ENCODE measurements around the gene SMG5.

DNA sequence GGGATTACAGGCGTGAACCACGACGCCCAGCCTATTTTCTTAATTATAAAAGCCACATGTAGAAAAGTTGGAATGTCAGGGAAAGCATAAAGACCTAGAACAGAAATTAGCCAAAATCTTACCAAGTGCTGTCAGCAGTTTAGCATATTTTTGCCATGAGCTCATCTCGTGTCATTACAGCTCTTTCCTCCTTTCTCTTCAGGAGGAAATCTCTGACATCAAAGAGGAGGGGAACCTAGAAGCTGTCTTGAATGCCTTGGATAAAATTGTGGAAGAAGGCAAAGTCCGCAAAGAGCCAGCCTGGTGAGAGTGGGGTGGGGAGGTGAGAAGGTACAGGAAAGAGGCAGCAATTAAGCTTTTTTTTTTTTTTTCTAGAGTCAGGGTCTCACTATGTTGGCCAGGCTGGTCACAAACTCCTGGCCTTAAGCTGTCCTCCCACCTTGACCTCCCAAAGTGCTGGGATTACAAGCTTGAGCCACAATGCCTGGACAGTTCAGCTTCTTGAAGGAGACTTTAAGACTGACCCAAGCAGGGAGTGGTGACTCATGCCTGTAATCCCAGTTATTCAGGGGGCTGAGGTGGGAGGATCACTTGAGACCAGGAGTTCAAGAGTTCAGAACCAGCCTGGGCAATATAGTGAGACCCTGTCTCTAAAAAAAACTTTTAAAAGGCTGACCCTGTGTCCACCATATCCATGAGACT, 49.0 kb downstream of the SMG5 start:
- no peak for TF ChIP-seq EGR1 (IDR thresholded peaks at IDR 0.05)
- TF ChIP-seq, protein P1, sequence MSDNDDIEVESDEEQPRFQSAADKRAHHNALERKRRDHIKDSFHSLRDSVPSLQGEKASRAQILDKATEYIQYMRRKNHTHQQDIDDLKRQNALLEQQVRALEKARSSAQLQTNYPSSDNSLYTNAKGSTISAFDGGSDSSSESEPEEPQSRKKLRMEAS (IDR thresholded peaks at IDR 0.05), result no peak
- no peak for TF ChIP-seq EP300 (IDR thresholded peaks at IDR 0.05; ENCODE audit: borderline replicate concordance)
- TF ChIP-seq YY1 (IDR thresholded peaks at IDR 0.05; ENCODE audit: low read depth), result no peak
- TF ChIP-seq FOXM1 (IDR thresholded peaks at IDR 0.05; ENCODE audit: borderline replicate concordance, low read depth), result no peak
- no peak for TF ChIP-seq TAF1 (IDR thresholded peaks at IDR 0.05; ENCODE audit: low read depth)
- no peak for TF ChIP-seq RAD21 (IDR thresholded peaks at IDR 0.05; ENCODE audit: low read depth)
- TF ChIP-seq, protein P2, sequence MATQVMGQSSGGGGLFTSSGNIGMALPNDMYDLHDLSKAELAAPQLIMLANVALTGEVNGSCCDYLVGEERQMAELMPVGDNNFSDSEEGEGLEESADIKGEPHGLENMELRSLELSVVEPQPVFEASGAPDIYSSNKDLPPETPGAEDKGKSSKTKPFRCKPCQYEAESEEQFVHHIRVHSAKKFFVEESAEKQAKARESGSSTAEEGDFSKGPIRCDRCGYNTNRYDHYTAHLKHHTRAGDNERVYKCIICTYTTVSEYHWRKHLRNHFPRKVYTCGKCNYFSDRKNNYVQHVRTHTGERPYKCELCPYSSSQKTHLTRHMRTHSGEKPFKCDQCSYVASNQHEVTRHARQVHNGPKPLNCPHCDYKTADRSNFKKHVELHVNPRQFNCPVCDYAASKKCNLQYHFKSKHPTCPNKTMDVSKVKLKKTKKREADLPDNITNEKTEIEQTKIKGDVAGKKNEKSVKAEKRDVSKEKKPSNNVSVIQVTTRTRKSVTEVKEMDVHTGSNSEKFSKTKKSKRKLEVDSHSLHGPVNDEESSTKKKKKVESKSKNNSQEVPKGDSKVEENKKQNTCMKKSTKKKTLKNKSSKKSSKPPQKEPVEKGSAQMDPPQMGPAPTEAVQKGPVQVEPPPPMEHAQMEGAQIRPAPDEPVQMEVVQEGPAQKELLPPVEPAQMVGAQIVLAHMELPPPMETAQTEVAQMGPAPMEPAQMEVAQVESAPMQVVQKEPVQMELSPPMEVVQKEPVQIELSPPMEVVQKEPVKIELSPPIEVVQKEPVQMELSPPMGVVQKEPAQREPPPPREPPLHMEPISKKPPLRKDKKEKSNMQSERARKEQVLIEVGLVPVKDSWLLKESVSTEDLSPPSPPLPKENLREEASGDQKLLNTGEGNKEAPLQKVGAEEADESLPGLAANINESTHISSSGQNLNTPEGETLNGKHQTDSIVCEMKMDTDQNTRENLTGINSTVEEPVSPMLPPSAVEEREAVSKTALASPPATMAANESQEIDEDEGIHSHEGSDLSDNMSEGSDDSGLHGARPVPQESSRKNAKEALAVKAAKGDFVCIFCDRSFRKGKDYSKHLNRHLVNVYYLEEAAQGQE (IDR thresholded peaks at IDR 0.05; ENCODE audit: low read depth), result no peak

Data from Ishikawa (cell line).